Measurements from ENCODE around the gene PDE5A.
A peak's percentile ranks its signal among the peaks of the same experiment; 100 is the strongest.
"Not testable (repeated sequence)": the region's sequence is repeated elsewhere in the genome, so short reads cannot be mapped to it uniquely, and the experiment has no call there.

PDE5A gene

DNA sequence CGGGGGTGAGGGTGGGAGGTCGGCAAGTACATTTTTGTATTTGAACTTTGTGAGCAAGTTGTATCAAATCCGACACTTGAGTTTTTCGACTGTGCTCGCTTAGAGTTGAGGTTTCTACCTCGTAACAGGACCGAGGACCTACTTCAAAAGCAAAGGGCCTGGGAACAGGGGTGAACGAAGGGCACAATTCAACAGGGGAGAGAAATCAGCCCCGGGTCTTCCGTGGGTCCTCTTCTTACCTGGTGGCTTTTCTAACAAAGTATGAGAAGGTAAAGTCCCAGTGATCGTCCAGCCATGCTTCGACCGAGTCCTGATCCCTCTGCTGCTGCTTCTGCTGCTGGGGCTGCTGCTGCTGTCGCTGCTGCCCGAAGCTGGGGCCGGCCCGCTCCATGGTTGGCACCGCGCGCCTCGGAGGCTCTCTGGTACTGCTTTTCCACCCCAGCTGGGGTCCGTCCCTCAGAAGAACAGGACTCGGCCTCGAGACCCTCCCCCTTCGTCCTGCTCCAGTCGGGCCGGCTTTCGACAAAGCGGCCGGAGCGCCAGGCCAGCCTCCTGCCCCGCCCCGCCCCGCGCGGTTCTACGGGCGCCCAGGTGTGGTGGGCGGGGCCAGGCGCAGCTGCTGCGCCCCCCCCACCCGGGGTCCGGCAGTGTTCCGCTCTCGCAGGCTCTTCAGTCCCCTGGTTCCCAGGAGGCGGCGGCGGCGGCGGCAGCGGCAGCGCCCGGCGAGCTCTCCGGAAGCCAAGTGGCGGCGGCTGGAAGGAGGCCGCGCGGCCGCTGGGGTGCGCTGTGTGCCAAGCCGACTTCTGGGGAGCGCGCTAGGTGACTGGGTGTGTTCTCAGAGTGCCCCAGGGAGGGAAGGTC, at the start of gene PDE5A:
TSS of gene PDE5A (minus strand) at position 524 of the 861 bp plus-strand sequence. CDS start at position 391, 133 bp downstream.
- DNase-seq: peak; percentile 68 to 84

DNA sequence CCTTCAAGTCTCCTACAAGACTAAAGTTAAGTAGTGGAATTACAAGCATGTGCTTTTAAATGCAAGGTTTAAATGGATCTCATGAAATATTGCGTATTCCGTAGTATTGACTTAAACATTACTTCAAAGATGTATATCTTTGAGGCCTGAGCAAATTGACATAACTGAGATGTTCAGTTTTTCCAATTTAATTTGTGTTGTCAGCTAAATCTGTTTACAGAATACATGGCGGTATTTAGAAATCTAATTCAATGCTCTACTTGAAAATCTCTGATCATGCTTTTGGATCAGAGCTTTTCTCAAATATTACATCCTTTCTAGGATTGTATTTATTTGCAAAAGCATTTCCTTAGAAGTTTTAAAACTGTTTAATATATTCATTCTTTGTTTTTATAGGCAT, 47.5 kb upstream of the PDE5A start:
- DNase-seq: no peak

DNA sequence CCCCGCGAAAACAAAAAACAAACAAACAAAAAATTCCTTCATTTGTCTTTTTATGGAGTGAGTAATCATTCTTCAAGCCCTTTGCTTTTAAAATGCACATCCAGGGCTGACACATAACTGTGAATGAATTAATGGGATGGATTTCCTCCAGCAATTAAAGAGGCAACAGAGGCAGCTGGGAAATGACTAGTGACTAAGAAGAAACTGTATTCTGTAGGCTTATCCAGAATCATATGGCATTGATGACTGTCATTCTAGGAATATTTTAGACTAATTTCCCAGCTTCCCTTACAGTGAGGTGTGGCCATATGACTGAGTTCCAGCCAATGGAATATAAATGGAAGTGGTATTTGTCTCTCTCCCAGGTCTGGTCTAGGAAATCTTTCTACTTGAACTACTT, 46.8 kb upstream of the PDE5A start:
- no peak for DNase-seq

DNA sequence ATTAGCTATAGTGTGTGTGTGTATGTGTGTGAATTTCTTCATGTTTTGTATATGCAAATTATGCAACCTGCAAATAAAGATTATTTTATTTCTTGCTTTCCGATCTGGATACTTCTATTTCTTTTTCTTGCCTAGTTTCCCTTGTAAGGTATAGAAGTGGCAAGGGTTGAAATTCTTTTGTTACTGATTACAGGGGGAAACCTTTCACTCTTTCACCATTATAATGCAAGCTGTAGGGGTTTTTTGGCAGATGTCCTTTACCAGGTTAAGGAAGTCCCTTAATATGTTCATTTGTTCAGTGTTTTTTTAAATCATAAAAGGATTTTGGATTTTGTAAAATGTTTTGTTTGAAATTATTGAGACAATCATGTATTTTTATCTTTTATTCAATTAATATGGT, 44.3 kb upstream of the PDE5A start:
- DNase-seq: no peak

DNA sequence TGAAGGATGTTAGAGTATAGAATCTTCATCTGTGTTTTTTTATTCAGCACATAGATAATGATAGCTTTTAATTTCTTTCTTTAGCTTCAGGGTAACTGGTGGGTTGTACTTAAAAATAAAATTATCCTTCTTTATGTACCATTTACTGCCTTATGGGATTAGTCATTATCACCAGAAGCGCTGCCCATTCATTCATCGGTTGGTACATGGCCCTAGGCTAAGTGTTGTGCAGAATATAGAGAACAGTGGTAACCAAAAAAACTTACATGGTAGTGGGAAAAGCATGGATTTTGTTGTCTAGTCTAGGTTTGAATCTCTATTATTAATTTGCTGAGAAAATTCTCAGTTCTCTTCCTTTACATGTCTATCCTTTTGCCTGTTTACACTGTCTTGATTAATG, 43.5 kb upstream of the PDE5A start:
- DNase-seq: no peak

DNA sequence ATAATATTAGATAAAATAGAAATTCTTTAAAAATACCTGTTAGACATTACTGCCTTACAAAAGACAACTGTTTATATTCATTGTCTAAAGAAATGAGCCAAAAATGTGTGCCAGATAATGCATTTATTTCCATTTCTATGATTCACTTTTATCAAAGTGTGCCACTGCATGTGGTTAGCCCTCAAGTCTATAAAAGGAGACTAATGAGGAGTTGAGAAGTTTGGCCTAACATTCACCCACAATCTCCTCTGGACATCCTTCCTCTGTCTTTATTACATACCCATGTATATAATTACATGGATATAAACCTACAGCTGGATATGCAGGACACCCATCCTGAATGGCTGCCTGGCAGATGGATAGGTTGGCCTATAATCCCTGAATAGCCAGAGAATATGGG, 42.6 kb upstream of the PDE5A start:
- DNase-seq: no peak

DNA sequence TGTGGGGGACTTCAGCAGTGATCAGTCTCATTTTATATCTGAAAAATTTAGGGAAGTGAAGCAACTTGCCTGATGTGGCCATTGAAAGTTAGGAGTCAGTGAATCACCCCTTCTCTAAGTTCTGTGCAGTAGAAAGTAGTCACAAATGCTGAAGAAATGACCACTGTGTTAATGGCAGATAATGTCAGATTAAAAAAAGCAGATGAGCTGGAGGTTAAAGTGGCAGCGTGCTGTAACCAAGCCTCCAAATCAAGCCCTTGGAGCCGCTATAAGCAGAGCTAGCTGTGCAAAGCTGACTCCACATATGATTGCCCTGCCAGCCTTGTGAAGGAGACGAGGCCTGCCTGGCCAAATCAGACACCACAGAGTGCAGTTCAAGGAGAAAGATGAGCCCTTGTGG, 39.2 kb upstream of the PDE5A start:
- DNase-seq: no peak

DNA sequence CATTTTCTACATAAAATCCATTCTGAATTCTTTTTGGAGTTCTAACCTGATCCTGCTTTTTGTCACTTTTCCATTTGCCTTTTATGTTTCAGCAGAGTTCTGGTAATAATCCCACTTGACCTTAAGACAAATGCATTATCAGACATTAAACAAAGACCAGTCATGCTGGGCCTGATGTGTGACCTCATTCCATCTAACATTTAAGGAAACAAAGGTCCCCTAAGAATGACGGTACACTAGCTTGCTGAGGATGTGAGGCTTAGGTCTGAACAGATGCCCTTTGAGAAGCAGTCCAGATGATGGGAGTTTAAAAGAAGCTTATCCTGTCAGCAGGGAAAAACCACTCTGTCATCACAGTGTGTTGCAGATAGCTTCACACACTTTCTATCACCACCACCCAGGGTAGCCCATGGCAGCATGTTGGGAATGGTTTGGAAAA, 38.1 kb upstream of the PDE5A start:
- no peak for DNase-seq

DNA sequence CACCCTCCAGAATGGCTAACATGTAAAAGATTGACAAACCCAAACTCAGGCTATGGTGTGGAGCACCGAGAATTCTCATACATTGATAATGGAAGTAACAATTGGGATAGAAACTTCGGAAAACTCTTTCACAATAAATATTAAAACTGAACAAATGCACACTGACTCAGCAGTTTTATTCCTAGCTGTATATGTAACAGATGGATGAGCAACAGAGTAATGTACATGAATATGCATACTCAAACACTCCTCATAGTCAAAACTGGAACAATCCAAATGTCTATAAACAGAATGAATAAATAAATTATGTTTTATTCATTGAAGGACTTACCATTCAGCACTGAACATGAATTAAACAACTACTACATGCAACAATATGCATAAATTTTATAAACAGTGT, 37.1 kb upstream of the PDE5A start:
- no peak for DNase-seq

DNA sequence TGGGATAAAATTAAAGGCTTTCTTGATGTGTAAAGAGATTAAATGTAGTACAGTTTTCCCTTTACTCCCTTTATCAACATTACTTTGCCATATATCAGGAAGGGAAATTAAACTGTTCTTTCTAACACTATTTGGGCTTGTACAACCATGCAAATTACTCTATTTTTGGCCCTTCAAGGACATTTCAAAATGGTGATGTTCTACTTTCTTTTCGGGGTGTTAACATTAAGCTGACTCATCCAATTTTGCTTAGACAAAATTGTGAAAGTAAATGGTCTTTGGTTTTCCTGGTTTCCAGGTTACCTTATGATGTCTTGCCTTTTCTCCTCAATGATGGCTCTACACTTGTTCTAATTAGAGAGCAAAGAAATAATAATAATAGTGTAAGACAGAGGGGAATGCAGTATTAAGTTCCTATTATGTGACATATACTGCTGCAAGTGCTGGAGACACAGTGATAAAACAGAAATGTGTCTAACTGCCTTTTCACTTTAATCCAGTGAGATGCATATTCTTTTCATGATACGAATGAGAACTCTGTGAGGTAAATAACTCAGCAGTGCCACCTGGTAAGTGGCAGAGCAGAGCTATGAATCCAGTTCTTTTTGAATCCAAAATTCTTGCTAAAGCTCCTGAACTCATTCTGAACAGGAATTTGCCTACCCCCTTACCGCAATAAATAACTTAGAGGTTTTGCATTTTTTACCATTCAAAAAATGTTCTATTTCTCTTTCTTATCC, 35.7 kb upstream of the PDE5A start:
- DNase-seq: no peak

DNA sequence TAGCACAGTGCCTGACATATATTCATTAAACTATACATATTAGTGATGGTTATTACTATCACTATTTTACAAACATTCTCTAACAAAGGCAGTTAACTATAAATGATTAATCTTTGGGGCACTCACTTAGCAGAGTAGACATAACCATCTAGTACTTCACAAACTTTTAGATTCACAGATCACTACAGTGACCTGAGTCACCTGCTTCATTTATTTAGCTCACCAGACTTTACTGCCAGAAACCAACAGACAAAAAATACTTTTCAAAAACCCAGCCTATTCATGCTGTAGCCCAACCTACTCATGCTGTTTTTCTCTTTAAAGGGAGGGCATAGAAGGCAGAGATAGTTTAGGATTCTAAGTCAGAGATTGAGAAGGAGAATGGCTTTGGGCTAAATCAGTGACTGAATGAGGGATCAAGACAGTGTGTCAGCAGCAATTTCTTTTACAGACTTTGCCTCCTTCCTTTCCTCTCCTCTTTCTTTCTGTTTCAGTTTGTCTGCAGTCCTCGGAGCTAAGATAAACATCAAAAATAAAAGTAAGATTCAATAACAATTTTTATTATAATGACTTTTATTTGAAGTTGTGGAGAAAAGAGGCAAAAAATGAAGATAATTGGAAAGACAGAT, 34.7 kb upstream of the PDE5A start:
- no peak for DNase-seq

DNA sequence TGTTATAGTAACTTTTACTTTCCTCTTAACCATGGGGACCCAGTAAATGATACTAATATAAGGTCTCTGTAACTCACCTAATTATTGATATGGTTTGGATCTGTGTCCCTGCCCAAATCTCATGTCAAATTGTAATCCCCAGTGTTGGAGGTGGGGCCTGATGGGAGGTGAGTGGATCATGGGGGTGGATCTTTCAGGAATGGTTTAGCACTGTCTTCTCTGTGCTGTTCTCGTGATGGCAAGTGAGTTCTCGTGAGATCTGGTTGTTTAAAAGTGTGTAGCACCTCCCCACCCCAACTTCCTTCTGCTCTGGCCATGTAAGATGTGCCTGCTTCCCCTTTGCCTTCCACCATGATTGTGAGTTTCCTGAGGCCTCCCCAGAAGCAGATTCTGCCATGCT, 34.0 kb upstream of the PDE5A start:
- not testable (repeated sequence) for DNase-seq

DNA sequence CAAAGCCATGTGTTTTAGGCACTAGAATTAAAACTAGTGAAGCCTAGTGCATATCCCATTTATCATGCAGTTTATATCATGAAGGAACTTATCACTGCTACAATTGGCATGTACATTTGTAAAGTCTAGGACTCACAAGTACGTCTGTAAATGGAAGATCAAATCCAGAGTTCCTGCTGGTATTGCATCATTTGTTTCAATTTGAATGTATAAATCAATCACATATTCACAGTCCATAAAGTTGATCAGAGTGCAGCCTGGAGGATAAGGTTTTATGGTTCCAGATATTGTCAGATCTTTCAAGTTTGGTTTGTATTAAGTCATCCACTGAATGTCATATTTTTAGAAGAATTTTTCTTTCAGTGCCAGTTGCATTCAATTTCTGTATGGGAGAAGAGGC, 32.6 kb upstream of the PDE5A start:
- DNase-seq: no peak

DNA sequence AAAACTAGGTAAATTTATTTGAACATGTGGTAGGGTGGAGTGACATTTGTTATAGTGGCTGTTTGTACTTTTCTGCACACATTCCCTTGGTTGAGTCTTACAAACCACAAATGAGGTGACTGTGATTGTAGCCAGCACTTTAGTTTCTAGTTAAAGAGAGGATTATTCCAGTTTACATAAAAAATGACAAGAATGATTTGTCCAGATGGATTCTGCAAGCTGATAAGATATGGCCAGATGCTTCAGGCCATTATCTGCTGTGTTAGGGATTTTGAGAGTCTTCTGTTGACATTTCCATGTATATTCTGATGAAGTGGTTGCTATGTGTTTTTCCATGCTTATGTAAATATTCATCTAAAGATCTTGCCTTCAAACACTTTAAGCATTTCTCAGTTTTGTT, 31.0 kb upstream of the PDE5A start:
- peak in 1 of 2 experiments; percentile 17 for DNase-seq

DNA sequence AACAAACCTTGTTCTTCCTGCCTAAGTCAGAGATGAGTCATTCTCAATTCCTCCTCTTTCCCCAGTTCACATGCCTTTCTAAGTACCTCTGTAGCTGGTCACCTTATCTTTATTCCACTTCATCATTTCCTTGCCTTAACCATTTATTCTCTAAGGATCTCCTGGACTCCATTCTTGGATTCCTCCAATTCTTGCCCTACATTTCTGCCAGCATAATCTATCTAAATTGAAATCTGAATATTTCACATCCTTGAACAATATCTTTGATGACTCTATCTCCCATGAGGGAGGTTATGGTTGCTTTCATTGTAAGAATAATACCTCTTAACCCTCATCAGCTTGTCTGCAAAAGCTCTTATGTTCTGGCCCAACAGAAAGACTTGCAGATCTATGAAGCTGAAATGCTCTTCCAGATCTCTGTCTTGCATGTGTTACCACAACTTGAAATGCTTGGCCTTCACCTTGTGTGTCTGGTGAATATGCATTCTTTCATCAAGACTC, 28.6 kb upstream of the PDE5A start:
- DNase-seq: no peak

DNA sequence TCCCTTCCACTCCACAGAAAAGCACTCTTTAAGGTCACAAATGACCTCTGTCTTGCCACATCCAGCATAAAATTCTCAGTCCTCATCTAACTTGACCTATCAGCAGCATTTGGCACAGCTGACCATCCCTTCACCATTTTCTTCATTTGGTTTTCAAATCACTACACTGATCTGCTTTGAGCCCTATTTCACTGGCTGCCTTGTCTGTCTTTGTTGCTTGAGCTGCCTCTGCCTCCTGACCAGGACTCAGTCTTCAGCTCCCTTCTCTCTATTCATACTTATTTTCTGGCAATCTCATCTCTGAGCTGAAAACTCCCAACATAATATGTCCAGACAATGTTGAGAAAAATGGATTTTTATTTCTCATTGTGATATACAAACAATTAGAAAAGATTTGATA, 27.7 kb upstream of the PDE5A start:
- no peak for DNase-seq

DNA sequence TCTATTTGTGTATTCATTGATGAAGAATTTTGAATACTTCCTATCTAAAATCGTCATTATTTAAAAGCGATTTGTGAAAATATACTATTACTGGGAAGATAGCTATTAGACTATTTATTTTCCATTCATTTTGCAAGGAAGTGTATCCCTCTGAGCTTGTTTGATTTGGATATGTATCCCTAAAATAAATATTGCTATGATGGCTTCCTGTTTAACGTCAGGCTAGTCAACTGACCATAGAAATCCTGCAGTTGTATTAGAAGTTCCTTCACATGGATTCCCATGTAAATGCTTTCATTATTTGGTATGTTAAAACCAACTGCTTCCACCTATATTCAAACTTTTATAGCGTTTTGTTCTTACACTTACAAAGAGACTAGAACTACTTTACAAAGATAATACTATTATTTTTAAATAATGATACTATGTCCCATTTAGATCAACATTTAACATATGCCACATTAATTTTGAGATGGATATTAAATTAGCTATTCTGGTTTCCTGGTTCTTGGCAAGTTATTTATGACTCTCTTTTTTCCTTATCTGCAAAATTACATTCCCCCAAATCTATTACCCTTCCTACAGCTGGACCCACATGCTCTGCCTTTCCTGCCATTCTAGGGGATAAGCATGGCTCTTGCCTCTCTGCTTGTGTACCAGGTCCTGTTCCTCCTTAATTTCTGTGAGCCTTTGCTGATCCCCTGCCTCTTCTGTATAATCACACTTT, 26.7 kb upstream of the PDE5A start:
- no peak for DNase-seq

DNA sequence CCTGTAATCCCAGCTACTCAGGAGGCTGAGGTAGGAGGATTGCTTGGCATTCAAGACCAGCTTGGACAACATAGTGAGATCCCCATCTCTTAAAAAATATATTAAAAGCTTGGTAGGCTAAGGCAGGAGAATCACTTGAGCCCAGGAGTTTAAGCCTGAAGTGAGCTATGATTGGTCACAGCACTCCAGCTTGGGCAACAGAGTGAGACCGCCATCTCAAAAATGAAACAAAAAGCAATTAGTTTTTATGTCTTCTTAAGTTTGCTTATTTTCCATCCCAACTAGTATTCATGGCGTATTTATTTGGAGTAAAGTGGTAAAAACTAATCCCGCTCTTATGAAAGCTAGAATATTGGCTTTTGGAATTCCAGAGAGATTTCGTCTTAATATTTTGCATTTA, 25.4 kb upstream of the PDE5A start:
- DNase-seq: no peak

DNA sequence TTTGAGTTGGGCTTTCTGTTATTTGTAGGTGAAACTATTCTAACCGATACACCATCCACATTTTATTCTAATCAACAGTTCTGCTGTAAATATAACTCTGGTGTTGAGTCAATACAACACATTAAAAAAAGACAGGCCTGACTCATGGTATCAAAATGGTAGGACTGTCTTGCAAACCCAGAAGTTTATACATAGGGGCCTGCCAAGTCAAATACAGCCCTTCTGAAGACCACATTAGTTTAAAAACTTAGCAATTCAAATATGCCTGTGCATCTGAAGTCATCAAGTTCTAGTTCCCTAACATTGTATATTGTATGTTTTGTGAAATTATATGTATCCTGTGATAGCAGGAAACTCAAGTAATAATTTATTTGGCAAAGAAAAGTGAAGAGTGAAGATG, 24.4 kb upstream of the PDE5A start:
- no peak for DNase-seq

DNA sequence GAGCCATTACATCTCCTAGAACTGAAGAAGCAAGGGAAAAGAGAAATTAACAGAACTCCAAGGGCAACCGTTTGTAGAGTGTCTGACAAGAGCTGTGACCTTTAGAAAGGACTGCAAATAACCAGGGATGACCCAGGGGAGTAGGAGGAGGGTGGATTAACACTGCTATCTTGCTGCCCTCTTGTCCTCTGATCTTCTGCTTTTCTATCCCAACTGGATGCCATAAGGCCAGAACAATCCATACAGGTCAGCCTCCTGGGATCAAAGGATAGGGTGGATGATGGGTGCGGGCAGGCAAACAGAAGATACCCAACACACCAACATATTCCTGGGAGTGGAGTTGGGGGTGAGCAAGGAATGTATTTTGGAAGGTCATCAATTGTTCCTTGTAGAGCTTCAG, 19.8 kb upstream of the PDE5A start:
- DNase-seq: no peak

DNA sequence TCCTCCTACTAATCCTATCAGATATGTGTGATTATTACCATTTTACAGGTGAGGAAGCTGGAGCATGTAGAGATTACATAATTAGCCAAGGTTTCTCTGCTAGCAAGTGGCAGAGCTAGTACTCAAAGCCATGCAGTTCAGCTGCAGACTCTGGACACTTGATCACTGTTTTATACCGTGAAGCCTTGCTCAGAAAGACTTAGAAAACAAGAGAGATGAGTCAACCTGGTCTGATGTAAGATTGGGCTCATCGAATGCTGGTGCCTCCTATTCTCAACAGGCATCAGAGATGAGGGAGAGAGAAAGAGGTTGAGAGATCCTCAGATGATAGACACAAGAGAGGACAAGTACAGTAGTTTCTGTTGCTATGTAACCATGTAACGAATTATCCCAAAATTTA, 19.0 kb upstream of the PDE5A start:
- no peak for DNase-seq

DNA sequence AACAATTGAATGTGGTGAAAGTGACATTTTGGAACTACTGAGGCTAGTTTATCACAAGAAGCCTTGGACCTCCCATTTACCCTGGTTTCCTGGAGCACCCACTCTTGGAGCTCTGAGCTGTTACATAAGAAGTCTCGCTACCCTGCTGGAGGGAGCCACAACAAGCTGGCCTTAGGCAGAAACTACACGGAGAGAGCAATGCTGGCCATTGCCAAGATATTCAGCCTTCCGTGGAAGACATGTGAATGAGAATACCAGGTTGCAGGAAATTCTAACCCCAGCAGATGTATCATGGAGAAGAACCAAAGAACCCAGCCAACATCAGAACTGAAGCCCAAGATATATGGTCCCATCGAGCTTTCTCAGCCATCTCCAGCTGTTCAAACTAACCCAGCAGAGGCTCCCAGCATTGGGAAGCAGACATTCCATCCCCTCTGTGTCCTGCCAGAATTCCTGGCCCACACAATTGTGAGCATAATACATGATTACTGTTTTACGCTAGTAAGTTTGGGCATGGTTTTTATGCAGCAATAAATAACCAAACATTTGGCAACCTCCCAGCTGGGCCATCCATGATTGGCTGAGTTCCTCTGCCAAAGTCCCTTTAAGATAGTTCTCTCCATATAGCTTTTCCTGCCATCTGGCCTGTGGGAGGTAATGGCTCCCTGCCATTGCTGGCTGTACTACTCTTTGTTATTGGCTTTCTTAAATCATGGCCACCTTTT, 17.9 kb upstream of the PDE5A start:
- peak; percentile 69 to 91 for DNase-seq

All from NCI-H2081 (cell line).